Prostate gland (tissue), 2 donors: ENCODE data around the gene TMA7. TPM values are rescaled to one million over a fixed set of nuclear protein-coding genes. Genes with fewer than 3 reads are reported as not detected.
"Not testable (repeated sequence)": the region's sequence is repeated elsewhere in the genome, so short reads cannot be mapped to it uniquely, and the experiment has no call there.

ENCODE experiments used
- DNase-seq: peaks from one replicate; pipeline ENCODE4 v3.0.0-alpha.2; 2019; ENCODE audit warnings: low spot score
- H3K27ac ChIP-seq, 2 donors: fragments of 200-600 bp; sonication (generic); 2 replicates each; pipeline ENCODE4 v1.5.1; 2017 to 2019
- H3K27me3 ChIP-seq: fragments of 200-600 bp; sonication (generic); replicated peaks from 2 replicates; pipeline ENCODE4 v1.5.1; 2019; ENCODE audit not compliant: insufficient read depth
- H3K36me3 ChIP-seq, 2 donors: fragments of 200-600 bp; sonication (generic); 1 replicate in 1 of 2; 2 replicates in 1 of 2; pipeline versions ENCODE4 v1.5.1 to v1.8.1; 2017 to 2019
- H3K4me1 ChIP-seq: fragments of 200-600 bp; sonication (generic); replicated peaks from 2 replicates; pipeline ENCODE4 v1.5.1; 2019
- H3K4me3 ChIP-seq, 2 donors: fragments of 200-600 bp; sonication (generic); 2 replicates each; pipeline ENCODE4 v1.5.1; 2017 to 2019
- H3K9me3 ChIP-seq: fragments of 200-600 bp; sonication (generic); 2 replicates; pipeline ENCODE4 v1.5.1; 2017
- POLR2A ChIP-seq: fragments of 450-650 bp; IDR thresholded peaks from one replicate; pipeline ENCODE4 v1.6.1; 2016; ENCODE audit warnings: antibody characterized with exemption, mild to moderate bottlenecking
- POLR2AphosphoS5 ChIP-seq: sonication (generic); formaldehyde crosslinking; IDR thresholded peaks from one replicate; pipeline ENCODE4 v1.6.1; 2017; ENCODE audit warnings: antibody characterized with exemption
- WGBS: methylation state at CpG from one replicate; pipeline ENCODE4 v1.1.5; 2018; 5-methylcytosine and 5-hydroxymethylcytosine counted together
- intact Hi-C: fragments of 100-400 bp; cut with DNase I; formaldehyde crosslinking; loops from one replicate; pipeline ENCODE4 v1.14.2; 2022
- total RNA-seq, 2 donors: library from RNA; depleted of rRNA; stranded (reverse); fragments of >200 nt; gene quantifications; one replicate each; pipeline ENCODE4 v1.1.0, GENCODE V29; 2016
- TF ChIP-seq, protein P1 (sequence below), 4 experiments: fragments of 200-600 bp in 2 of 4; fragments of 450-650 bp in 2 of 4; sonication (generic) in 2 of 4; IDR thresholded peaks; 1 replicate in 3 of 4; 2 replicates in 1 of 4; pipeline ENCODE4 v1.5.1; 2016 to 2019; ENCODE audit warnings: antibody characterized with exemption in 4 of 4, mild to moderate bottlenecking in 2 of 4, moderate library complexity in 2 of 4

TMA7 gene
- total RNA-seq, 2 donors from 2014 or later: 310 to 446 TPM

DNA sequence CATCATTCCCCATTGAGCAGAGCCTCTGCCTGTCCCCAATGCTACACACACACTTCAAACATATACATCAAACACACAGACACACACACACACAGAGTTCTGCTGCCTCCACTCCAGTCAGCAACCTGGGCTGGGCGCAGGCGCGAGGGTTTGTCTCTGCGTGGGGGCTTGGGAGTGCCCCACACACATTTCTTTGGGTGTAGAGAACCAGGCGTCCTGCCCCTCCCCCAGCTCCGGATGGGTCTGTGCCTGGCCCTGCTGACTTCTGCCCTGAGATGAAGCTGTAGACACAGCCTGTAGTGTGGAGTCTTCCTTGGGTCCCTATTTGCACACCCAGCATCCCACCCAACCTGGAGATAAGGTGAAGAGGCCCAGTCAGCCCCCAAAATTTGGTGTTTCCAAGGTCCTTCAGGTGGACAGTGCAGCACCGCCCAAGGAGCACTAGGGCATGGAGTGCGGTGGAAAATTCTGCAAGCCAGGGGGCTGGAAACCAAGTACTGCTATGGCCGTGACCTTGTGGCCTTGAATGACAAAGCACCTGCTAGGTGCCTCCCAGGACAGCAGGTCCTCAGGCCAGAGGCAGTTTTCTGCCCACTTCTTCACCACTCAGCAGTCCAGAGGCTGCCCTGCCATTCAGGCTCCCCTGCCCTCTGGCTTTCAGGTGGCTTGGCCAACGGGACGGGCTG is 41.2 kb upstream of the TMA7 start:
- Histone ChIP-seq H3K36me3 (no peaks in the 10 kb centered on the region), H3K4me3 (no peak overlapping the region), H3K4me1 (no peaks in the 10 kb centered on the region), H3K27me3 (no peaks in the 10 kb centered on the region), H3K9me3 (no peaks in the 10 kb centered on the region), H3K27ac (no peak overlapping the region)
- intact Hi-C loops: loop anchor here (1.0 kb wide), 1 partner anchor 36 kb away; no protein-coding TSS in a partner anchor
- no peak for TF ChIP-seq POLR2A
- TF ChIP-seq, protein P1, sequence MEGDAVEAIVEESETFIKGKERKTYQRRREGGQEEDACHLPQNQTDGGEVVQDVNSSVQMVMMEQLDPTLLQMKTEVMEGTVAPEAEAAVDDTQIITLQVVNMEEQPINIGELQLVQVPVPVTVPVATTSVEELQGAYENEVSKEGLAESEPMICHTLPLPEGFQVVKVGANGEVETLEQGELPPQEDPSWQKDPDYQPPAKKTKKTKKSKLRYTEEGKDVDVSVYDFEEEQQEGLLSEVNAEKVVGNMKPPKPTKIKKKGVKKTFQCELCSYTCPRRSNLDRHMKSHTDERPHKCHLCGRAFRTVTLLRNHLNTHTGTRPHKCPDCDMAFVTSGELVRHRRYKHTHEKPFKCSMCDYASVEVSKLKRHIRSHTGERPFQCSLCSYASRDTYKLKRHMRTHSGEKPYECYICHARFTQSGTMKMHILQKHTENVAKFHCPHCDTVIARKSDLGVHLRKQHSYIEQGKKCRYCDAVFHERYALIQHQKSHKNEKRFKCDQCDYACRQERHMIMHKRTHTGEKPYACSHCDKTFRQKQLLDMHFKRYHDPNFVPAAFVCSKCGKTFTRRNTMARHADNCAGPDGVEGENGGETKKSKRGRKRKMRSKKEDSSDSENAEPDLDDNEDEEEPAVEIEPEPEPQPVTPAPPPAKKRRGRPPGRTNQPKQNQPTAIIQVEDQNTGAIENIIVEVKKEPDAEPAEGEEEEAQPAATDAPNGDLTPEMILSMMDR (IDR thresholded peaks at IDR 0.05): no peak
- no peak for TF ChIP-seq POLR2AphosphoS5
- 50% methylated on average over 11 of the region's 11 CpGs for WGBS
- DNase-seq: no peak

DNA sequence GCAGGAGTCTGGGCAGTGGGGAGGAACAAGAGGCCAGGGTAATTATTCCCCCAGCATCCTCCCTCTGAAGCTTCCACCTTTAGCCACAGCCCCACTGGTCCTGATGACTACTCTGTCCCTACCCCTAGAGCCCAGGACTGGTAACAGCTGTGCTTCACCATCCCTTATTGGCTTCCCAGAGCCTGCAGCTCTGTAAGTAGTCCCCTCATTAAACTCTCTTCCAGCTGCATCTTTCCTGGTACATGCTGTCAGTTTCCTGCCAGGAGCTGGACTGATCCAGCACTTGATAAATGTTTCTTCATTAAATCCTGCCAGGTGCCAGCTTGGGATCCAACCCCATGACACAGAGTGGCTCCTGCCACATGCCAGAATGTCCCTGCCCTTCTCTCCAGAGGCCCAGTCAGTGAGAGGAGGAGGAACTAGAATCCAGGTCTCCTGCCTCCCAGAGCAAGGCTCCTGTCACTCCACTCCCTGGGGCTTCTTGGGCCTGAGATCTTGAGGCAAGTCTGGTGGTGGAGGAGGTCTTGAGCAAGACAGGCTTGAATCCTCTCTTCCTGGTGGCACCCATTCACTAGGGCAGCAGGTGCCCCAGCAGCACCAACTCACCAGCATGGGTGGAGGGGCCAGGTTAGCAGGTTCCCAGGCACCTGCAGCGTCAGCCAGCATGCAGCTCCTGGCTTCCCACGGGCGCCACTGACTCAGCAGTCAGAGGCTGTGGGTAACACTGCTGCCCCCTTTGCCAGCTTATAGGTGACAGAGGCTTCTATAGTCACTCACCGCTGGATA is 40.5 kb upstream of the TMA7 start:
- no peaks in the 10 kb centered on the region for H3K27me3 ChIP-seq
- TF ChIP-seq POLR2A: no peak
- no peak for TF ChIP-seq POLR2AphosphoS5
- TF ChIP-seq, protein P1 (IDR thresholded peaks at IDR 0.05): no peak
- no peak overlapping the region for H3K4me3 ChIP-seq
- H3K4me1 ChIP-seq: no peaks in the 10 kb centered on the region
- H3K27ac ChIP-seq: no peak overlapping the region
- intact Hi-C loops: loop anchor here (5.0 kb wide), 1 partner anchor 158 kb away; the partner anchor contains the start of gene PFKFB4
- no peaks in the 10 kb centered on the region for H3K9me3 ChIP-seq
- peak; percentile 20 for DNase-seq
- H3K36me3 ChIP-seq: peaks cover 0 to 2% of the 10 kb centered on the region in 2 donors
- WGBS: 57% methylated on average over 4 of the region's 4 CpGs

DNA sequence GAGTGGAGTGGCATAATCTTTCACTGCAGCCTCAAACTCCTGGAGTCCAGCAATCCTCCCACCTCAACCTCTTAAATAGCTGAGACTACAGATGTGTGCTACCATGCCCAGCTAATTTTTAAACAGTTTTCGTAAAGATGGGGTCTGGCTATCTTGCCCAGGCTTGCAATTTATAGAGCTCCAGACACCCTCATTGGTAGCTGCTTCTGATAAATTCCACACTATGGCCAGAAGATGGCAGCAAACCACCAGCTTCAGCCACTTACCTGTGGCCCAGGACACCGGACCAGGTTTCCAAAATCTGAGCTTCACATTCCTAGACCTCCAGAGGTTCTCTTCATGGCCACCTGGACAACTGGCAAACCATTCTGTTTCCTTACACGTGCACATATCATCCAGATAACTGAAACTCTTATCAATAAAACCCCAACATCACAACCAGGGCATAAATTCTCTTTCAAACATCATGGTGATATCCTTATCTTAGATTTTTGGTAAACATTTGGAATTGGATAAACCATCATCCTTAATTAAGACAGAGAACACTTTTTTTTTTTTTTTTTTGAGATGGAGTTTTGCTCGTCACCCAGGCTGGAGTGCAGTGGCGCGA is 39.1 kb upstream of the TMA7 start:
- Histone ChIP-seq H3K27me3 (no peaks in the 10 kb centered on the region), H3K27ac (peak overlapping the region; percentile 75 to 77), H3K9me3 (no peaks in the 10 kb centered on the region), H3K4me3 (no peak overlapping the region), H3K36me3 (peaks cover 0 to 3% of the 10 kb centered on the region in 2 donors), H3K4me1 (no peaks in the 10 kb centered on the region)
- WGBS: 58% methylated on average over 6 of the region's 6 CpGs
- peak; percentile 73 for DNase-seq
- intact Hi-C loops: loop anchor here (5.0 kb wide), 1 partner anchor 156 kb away; the partner anchor contains the start of gene PFKFB4
- TF ChIP-seq, protein P1 (IDR thresholded peaks at IDR 0.05): peak; percentile 67 to 94 (median 86)
- TF ChIP-seq POLR2A (no peak), POLR2AphosphoS5 (peak; percentile 67)

DNA sequence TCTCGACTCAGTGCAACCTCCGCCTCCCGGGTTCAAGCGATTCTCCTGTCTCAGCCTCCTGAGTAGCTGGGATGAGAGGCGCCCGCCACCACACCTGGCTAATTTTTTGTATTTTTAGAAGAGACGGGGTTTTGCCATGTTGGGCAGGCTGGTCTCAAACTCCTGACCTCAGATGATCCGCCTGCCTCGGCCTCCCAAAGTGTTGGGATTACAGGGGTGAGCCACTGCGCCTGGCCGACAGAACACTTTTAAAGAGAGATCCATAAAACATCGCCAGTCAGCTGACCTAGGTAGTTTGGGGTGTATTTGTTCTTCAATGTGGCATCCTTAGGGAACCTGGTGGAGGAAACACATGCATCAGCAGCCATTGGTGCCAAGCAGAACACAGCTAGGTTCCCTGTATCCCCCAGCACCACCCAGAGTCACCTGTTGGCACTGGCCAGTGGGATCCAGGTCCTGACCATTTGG is 38.6 kb upstream of the TMA7 start:
- H3K27ac ChIP-seq: peak overlapping the region; percentile 75 to 77
- intact Hi-C loops: loop anchor here (5.0 kb wide), 1 partner anchor 156 kb away; the partner anchor contains the start of gene PFKFB4
- not testable (repeated sequence) for H3K4me1 ChIP-seq, H3K9me3 ChIP-seq, H3K4me3 ChIP-seq, H3K36me3 ChIP-seq, H3K27me3 ChIP-seq
- WGBS: 83% methylated on average over 12 of the region's 12 CpGs
- peak; percentile 5 for DNase-seq
- TF ChIP-seq, protein P1 (IDR thresholded peaks at IDR 0.05): peak in 1 of 4 experiments; percentile 3
